Breast epithelium (tissue), 4 donors: ENCODE data around the gene TTC7B. TPM values are rescaled to one million over a fixed set of nuclear protein-coding genes. Genes with fewer than 3 reads are reported as not detected.

Experiments used
- DNase-seq, 2 donors: peaks; one replicate each; pipeline ENCODE4 v3.0.0-alpha.2; 2019; ENCODE audit warnings: low spot score in 2 of 2
- H3K27ac ChIP-seq, 2 donors: fragments of 200-600 bp; sonication (generic) in 1 of 2; one replicate each; pipeline ENCODE4 v1.5.1; 2016 to 2019; ENCODE audit warnings: mild to moderate bottlenecking in 1 of 2
- H3K27me3 ChIP-seq, 2 donors: fragments of 200-600 bp; sonication (generic) in 1 of 2; one replicate each; pipeline versions ENCODE4 v1.5.1 to v1.6.0; 2017 to 2019; ENCODE audit warnings: control low read depth in 1 of 2, mild to moderate bottlenecking in 1 of 2
- H3K36me3 ChIP-seq: fragments of 200-600 bp; one replicate; pipeline ENCODE4 v1.5.1; 2019
- H3K4me1 ChIP-seq, 2 donors: fragments of 200-600 bp; sonication (generic); one replicate each; pipeline ENCODE4 v1.5.1; 2016 to 2019; ENCODE audit warnings: control low read depth in 1 of 2
- H3K4me3 ChIP-seq, 3 donors: fragments of 200-600 bp; sonication (generic); 1 replicate in 2 of 3; 2 replicates in 1 of 3; pipeline ENCODE4 v1.5.1; 2016 to 2019; ENCODE audit warnings: mild to moderate bottlenecking in 3 of 3, moderate library complexity in 2 of 3
- H3K9me3 ChIP-seq, 2 donors: fragments of 200-600 bp; sonication (generic) in 1 of 2; one replicate each; pipeline ENCODE4 v1.5.1; 2016 to 2019; ENCODE audit warnings: control low read depth in 1 of 2
- CTCF ChIP-seq, 3 donors: fragments of 450-650 bp; IDR thresholded peaks; one replicate each; pipeline ENCODE4 v1.5.1; 2016 to 2017; ENCODE audit warnings: antibody characterized with exemption in 3 of 3, mild to moderate bottlenecking in 3 of 3, moderate library complexity in 3 of 3
- POLR2A ChIP-seq: fragments of 450-650 bp; IDR thresholded peaks from one replicate; pipeline ENCODE4 v1.6.1; 2016; ENCODE audit warnings: antibody characterized with exemption, mild to moderate bottlenecking, moderate library complexity
- POLR2AphosphoS5 ChIP-seq, 3 donors: sonication (generic); formaldehyde crosslinking; IDR thresholded peaks; one replicate each; pipeline ENCODE4 v1.6.1; 2017; ENCODE audit warnings: antibody characterized with exemption in 3 of 3
- intact Hi-C: fragments of 100-400 bp; cut with DNase I; formaldehyde crosslinking; loops from one replicate; pipeline ENCODE4 v1.15.1; 2023; ENCODE audit warnings: low total_unique reads
- total RNA-seq, 3 donors: library from RNA; depleted of rRNA; stranded (reverse); fragments of >200 nt; gene quantifications; one replicate each; pipeline ENCODE4 v1.1.0, GENCODE V29; 2016

The TTC7B gene
- total RNA-seq, 3 donors from 2014 or later: 14.0 to 29.1 (median 22.0) TPM

DNA sequence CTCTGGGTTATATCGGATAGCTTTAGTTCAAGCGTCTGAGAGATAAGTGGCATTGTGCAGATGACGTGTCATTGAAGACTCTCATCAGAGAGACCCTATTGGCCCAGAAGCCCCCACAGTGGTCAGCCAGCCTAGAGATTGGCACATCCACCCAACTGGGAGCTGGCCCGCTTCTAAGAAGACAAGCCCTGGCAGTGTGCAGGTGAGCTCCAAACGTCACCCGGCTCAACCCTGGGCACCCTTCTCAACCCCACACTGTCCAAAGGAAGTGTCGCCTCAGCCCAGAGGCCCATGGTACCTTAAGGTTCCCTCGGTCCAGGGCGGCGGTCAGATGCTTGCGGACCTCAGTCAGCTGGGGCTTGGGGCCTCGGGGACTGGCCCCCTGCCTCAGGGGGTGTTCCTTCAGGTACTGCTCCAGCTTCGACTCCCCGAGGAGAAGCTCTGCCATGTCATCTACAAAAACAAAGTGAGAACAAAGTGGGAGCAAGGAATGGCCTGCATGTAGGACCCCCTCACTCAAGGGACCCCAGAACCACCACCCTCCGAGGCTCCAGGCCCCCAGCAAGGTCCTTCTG is 30.3 kb downstream of the TTC7B start:
- H3K36me3 ChIP-seq: no peaks in the 10 kb centered on the region
- DNase-seq: no peak

DNA sequence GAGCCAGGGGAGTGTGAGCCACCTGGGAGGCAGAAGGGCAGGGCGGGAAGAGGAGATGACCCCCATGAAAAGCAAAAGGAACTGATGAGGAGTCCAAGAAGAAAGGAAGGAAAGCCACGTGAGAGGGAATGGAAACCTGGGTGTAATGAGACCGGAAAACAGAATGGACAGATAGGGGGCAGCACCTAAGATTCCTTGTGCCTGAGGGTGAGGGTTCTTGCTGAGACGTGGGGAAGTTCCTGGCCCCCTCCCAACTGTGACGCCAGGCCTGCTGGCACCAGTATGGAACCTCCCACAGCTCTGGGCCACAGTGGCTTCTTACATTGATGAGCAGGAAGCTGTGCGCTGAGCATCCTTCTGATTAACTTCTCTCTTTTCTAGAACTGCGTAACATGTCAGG is 30.8 kb downstream of the TTC7B start:
- TF ChIP-seq POLR2AphosphoS5 (IDR thresholded peaks at IDR 0.05): no peak
- no peak for TF ChIP-seq CTCF (IDR thresholded peaks at IDR 0.05)
- TF ChIP-seq POLR2A: no peak
- DNase-seq: no peak

More for the DNA sequence above, 30.3 kb downstream of the TTC7B start:
- Histone ChIP-seq H3K9me3 (no peaks in the 10 kb centered on the region), H3K27me3 (no peaks in the 10 kb centered on the region), H3K27ac (no peak overlapping the region), H3K4me1 (no peaks in the 10 kb centered on the region), H3K4me3 (no peak overlapping the region)
- intact Hi-C loops: no loop called here
- TF ChIP-seq CTCF (IDR thresholded peaks at IDR 0.05) (no peak), POLR2AphosphoS5 (IDR thresholded peaks at IDR 0.05) (no peak), POLR2A (no peak)

GRCh38 chr14:90784621-90785270 is 31.5 kb downstream of the TTC7B start:
- H3K27ac ChIP-seq: no peak overlapping the region

More for the DNA sequence above, 30.8 kb downstream of the TTC7B start:
- intact Hi-C loops: no loop called here
- no peak overlapping the region for H3K27ac ChIP-seq
- no peaks in the 10 kb centered on the region for H3K9me3 ChIP-seq
- no peak overlapping the region for H3K4me3 ChIP-seq
- H3K36me3 ChIP-seq: no peaks in the 10 kb centered on the region
- H3K27me3 ChIP-seq: no peaks in the 10 kb centered on the region
- H3K4me1 ChIP-seq: no peaks in the 10 kb centered on the region

DNA sequence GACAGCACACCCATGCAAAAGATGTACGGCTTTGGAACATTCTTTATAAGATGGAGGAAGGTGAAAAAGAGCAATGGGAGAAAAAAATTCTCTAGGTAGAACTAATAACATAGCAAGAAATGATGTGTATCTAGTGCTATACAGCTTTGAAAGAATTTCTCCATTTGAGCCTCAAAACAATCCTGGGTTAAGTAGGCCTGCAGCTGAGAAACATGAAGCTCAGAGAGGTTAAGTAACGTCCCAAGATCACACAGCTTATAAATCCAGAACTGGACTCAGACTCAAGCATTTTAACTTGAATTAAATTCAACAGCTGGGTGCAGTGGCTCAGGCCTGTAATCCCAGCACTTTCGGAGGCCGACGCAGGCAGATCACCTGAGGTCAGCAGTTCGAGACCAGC is 32.9 kb downstream of the TTC7B start:
- H3K4me1 ChIP-seq: no peaks in the 10 kb centered on the region
- intact Hi-C loops: no loop called here
- no peak overlapping the region for H3K4me3 ChIP-seq
- no peaks in the 10 kb centered on the region for H3K36me3 ChIP-seq
- TF ChIP-seq POLR2A: no peak
- no peak for TF ChIP-seq CTCF (IDR thresholded peaks at IDR 0.05)
- TF ChIP-seq POLR2AphosphoS5 (IDR thresholded peaks at IDR 0.05): no peak
- H3K27ac ChIP-seq: no peak overlapping the region
- DNase-seq: no peak
- no peaks in the 10 kb centered on the region for H3K27me3 ChIP-seq
- H3K9me3 ChIP-seq: no peaks in the 10 kb centered on the region

More at GRCh38 chr14:90784621-90785270, 31.5 kb downstream of the TTC7B start:
- H3K36me3 ChIP-seq: no peaks in the 10 kb centered on the region
- H3K4me1 ChIP-seq: no peaks in the 10 kb centered on the region
- H3K4me3 ChIP-seq: no peak overlapping the region
- intact Hi-C loops: no loop called here
- no peaks in the 10 kb centered on the region for H3K27me3 ChIP-seq
- TF ChIP-seq POLR2A: no peak
- TF ChIP-seq CTCF (IDR thresholded peaks at IDR 0.05): no peak
- TF ChIP-seq POLR2AphosphoS5 (IDR thresholded peaks at IDR 0.05): no peak
- no peak for DNase-seq
- H3K9me3 ChIP-seq: no peaks in the 10 kb centered on the region

DNA sequence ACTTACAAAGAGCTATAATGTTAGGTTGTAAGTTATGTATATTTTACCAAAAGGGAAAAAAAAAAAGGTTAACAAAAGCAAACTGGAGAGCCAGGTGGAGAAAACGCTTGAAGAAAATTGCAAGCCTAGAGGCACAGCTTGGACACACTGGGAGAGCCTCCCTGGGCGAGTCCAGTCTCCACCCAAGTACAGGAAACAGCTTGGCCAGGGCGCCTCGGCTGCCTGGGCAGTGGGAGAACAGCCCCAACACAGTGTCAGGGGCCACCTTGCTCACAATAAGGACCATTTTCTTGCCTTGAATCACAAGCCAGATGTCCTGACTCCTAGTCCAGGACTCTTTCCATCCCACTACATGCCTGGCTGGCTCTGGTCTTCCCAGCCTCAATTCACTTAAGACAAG is 33.3 kb downstream of the TTC7B start:
- H3K9me3 ChIP-seq: no peaks in the 10 kb centered on the region
- H3K27ac ChIP-seq: no peak overlapping the region
- no peak for DNase-seq
- no peaks in the 10 kb centered on the region for H3K36me3 ChIP-seq
- no peaks in the 10 kb centered on the region for H3K27me3 ChIP-seq
- TF ChIP-seq CTCF (IDR thresholded peaks at IDR 0.05): no peak
- no peak for TF ChIP-seq POLR2AphosphoS5 (IDR thresholded peaks at IDR 0.05)
- TF ChIP-seq POLR2A: no peak
- no peaks in the 10 kb centered on the region for H3K4me1 ChIP-seq
- intact Hi-C loops: no loop called here
- no peak overlapping the region for H3K4me3 ChIP-seq
